Keratinocyte (primary cell): ENCODE measurements around the gene CMSS1. TPM values are rescaled to one million over a fixed set of nuclear protein-coding genes. Genes with fewer than 3 reads are reported as not detected.

Experiments used
- DNase-seq: peaks from one replicate; pipeline ENCODE4 v3.0.0-alpha.2; 2011; ENCODE audit warnings: low read depth, missing footprints, low spot score
- FAIRE-seq: peaks from 2 replicates; lab custom pipeline; 2011; peaks lifted over from hg19 to GRCh38; lab: Jason Lieb, UNC
- H2AFZ ChIP-seq: 2 replicates; pipeline ENCODE4 v1.6.0; 2012; ENCODE audit warnings: low read length, control low read depth, inconsistent platforms; ENCODE audit not compliant: control insufficient read depth
- H3K27ac ChIP-seq: 2 replicates; pipeline ENCODE4 v1.5.1; 2011; ENCODE audit warnings: low read length; ENCODE audit not compliant: control insufficient read depth, insufficient read depth
- H3K27me3 ChIP-seq: 3 replicates; pipeline ENCODE4 v1.6.0; 2011; ENCODE audit warnings: low read length; ENCODE audit not compliant: control insufficient read depth, insufficient read depth; ENCODE audit errors: extremely low read depth
- H3K36me3 ChIP-seq, 2 experiments: 2 replicates in 1 of 2; 3 replicates in 1 of 2; pipeline ENCODE4 v1.5.1; 2011; ENCODE audit warnings: low read length in 2 of 2, mild to moderate bottlenecking in 1 of 2; ENCODE audit not compliant: control insufficient read depth in 2 of 2, insufficient read depth in 2 of 2; ENCODE audit errors: extremely low read depth in 1 of 2
- H3K4me1 ChIP-seq: 3 replicates; pipeline ENCODE4 v1.5.1; 2011; ENCODE audit warnings: low read length; ENCODE audit not compliant: control insufficient read depth, insufficient read depth; ENCODE audit errors: extremely low read depth
- H3K4me2 ChIP-seq: 3 replicates; pipeline ENCODE4 v1.6.0; 2011; ENCODE audit warnings: low read depth, low read length; ENCODE audit not compliant: control insufficient read depth, insufficient read depth; ENCODE audit errors: extremely low read depth
- H3K4me3 ChIP-seq, 3 experiments: fragments of 200-600 bp in 1 of 3; sonication (generic) in 1 of 3; 2 replicates in 2 of 3; 3 replicates in 1 of 3; pipeline ENCODE4 v1.5.1; 2011 to 2016; ENCODE audit warnings: low read length in 3 of 3, mild to moderate bottlenecking in 3 of 3, control low read depth in 2 of 3, inconsistent platforms in 1 of 3, low read depth in 1 of 3, mixed read lengths in 1 of 3, mixed run types in 1 of 3, moderate library complexity in 1 of 3; ENCODE audit not compliant: control insufficient read depth in 2 of 3, insufficient read depth in 2 of 3; ENCODE audit errors: extremely low read depth in 1 of 3
- H3K79me2 ChIP-seq: 2 replicates; pipeline ENCODE4 v1.6.0; 2012; ENCODE audit warnings: low read length; ENCODE audit not compliant: control insufficient read depth, insufficient read depth
- H3K9ac ChIP-seq: 3 replicates; pipeline ENCODE4 v1.6.0; 2011; ENCODE audit warnings: low read length; ENCODE audit not compliant: control insufficient read depth, insufficient read depth; ENCODE audit errors: extremely low read depth
- H3K9me1 ChIP-seq: 3 replicates; pipeline ENCODE4 v1.6.0; 2011; ENCODE audit warnings: low read length; ENCODE audit not compliant: control insufficient read depth, insufficient read depth; ENCODE audit errors: extremely low read depth
- H3K9me3 ChIP-seq: 2 replicates; pipeline ENCODE4 v1.5.1; 2012; ENCODE audit warnings: low read depth, low read length; ENCODE audit not compliant: control insufficient read depth
- H4K20me1 ChIP-seq: 3 replicates; pipeline ENCODE4 v1.6.0; 2011; ENCODE audit warnings: low read length; ENCODE audit not compliant: control insufficient read depth, insufficient read depth; ENCODE audit errors: extremely low read depth
- EZH2 ChIP-seq: IDR thresholded peaks from one replicate; pipeline ENCODE4 v1.6.1; 2012; ENCODE audit warnings: inconsistent platforms, mild to moderate bottlenecking, low read length, moderate library complexity
- dilution Hi-C: fragments of 300-500 bp; cut with MboI; formaldehyde crosslinking; loops from one replicate; pipeline ENCODE4 v1.7.0; 2020; ENCODE audit warnings: low sequenced_read_pairs; ENCODE audit not compliant: extremely low pct_ligation_motif_present
- polyA plus RNA-seq, 5 experiments: library from polyadenylated mRNA; depleted of rRNA in 3 of 5; stranded (reverse) in 3 of 5; stranded (forward) in 1 of 5; unstranded in 1 of 5; fragments of >200 nt; gene quantifications; 1 replicate in 1 of 5; 2 replicates in 3 of 5; 3 replicates in 1 of 5; pipeline versions ENCODE4 v1.2.1 to v1.2.3, GENCODE V29; 2011 to 2012; ENCODE audit warnings: missing spikeins in 2 of 5, low read depth in 1 of 5, low replicate concordance in 1 of 5
- TF ChIP-seq, protein P1 (sequence below), 3 experiments: IDR thresholded peaks in 1 of 3; conservative IDR thresholded peaks in 1 of 3; optimal IDR thresholded peaks in 1 of 3; 2 replicates in 2 of 3; 3 replicates in 1 of 3; pipeline versions ENCODE3 to v1.5.1; 2011; ENCODE audit warnings: low read length in 3 of 3, mild to moderate bottlenecking in 3 of 3, moderate library complexity in 2 of 3, control low read depth in 1 of 3, inconsistent platforms in 1 of 3; ENCODE audit not compliant: insufficient read depth in 2 of 3; ENCODE audit errors: extremely low read depth in 1 of 3

Gene CMSS1
- polyA plus RNA-seq, 1 donor (not counting 4 experiments of a cell fraction or from before 2014, with no cell fraction given), result 37.2 TPM

DNA sequence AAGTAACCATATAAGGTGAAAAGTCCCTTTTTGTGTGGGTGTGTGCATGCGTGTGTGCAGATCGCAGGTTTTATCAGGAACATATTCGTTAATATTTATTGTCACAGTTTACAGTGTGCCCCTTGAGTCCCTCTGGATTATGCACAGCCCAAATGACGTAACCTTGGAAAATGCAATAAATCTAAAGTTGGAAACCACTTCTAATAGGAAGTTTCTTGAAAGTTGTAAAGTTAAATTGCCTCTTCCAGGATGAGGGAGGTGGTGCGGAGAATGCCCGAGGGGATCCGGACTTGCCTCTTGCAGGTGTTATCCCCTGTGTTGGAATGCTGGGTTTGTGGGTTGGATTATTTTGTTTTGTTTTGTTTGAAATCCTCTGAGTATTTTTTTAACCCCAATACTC lies 143.3 kb downstream of the CMSS1 start:
- H3K9me1 ChIP-seq, result no peaks in the 10 kb centered on the region
- no peak for TF ChIP-seq EZH2
- TF ChIP-seq, protein P1, sequence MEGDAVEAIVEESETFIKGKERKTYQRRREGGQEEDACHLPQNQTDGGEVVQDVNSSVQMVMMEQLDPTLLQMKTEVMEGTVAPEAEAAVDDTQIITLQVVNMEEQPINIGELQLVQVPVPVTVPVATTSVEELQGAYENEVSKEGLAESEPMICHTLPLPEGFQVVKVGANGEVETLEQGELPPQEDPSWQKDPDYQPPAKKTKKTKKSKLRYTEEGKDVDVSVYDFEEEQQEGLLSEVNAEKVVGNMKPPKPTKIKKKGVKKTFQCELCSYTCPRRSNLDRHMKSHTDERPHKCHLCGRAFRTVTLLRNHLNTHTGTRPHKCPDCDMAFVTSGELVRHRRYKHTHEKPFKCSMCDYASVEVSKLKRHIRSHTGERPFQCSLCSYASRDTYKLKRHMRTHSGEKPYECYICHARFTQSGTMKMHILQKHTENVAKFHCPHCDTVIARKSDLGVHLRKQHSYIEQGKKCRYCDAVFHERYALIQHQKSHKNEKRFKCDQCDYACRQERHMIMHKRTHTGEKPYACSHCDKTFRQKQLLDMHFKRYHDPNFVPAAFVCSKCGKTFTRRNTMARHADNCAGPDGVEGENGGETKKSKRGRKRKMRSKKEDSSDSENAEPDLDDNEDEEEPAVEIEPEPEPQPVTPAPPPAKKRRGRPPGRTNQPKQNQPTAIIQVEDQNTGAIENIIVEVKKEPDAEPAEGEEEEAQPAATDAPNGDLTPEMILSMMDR (optimal IDR thresholded peaks at IDR 0.05 in 1 of 3, IDR thresholded peaks at IDR 0.05 in 1 of 3, conservative IDR thresholded peaks at IDR 0.05 in 1 of 3; ENCODE audit: extremely low read depth in 1 of 3, insufficient read depth in 2 of 3, low read length in 3 of 3), result no peak
- no peak overlapping the region for H3K4me3 ChIP-seq
- no peaks in the 10 kb centered on the region for H3K36me3 ChIP-seq
- DNase-seq (no peak), FAIRE-seq (no peak)
- H3K9me3 ChIP-seq, result no peaks in the 10 kb centered on the region
- H4K20me1 ChIP-seq, result no peaks in the 10 kb centered on the region
- dilution Hi-C loops, result no loop called here
- H3K79me2 ChIP-seq, result no peaks in the 10 kb centered on the region
- no peak overlapping the region for H2AFZ ChIP-seq
- H3K4me2 ChIP-seq, result no peak overlapping the region
- H3K27me3 ChIP-seq, result no peaks in the 10 kb centered on the region
- H3K27ac ChIP-seq, result no peak overlapping the region
- H3K9ac ChIP-seq, result no peak overlapping the region
- H3K4me1 ChIP-seq, result no peaks in the 10 kb centered on the region

DNA sequence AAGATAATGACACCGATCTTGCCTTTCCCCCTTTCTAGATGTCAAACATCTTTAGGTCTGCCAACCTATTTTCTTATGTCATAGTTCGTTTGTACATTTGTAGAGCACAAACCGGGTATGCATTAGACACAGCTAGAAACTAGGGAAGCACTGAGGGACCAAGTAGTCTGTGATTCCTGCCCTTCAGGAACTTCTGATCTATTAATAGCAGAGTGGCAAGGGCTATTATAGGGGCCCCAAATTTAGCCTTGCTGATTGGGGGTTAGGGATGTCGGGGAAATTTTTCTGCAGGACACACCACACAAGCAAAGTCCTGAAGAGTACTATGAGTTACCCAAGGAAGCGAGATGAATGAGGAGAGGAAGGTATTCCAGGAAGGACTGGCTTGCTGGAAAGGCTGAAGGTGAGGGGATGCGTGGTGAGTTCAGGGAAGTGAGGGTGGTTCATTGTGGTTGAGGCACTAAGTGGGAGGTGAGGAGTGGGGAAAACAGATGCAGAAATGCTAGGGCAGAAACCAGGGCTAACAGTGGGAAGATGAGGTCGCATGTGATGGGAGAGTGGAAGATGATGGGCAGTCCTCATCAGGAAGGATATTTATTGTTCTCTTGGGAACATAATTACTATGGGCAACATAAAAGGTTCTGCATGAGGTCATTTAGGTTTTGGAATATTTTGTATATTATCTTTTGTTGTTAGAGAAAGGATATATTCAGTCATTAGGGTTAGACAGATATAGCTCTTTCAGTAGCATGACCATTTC lies 144.3 kb downstream of the CMSS1 start:
- no peaks in the 10 kb centered on the region for H3K9me3 ChIP-seq
- H3K27ac ChIP-seq, result no peak overlapping the region
- no peak for TF ChIP-seq EZH2
- TF ChIP-seq, protein P1 (optimal IDR thresholded peaks at IDR 0.05 in 1 of 3, IDR thresholded peaks at IDR 0.05 in 1 of 3, conservative IDR thresholded peaks at IDR 0.05 in 1 of 3; ENCODE audit: extremely low read depth in 1 of 3, insufficient read depth in 2 of 3, low read length in 3 of 3), result no peak
- H3K9ac ChIP-seq, result no peak overlapping the region
- dilution Hi-C loops, result no loop called here
- H4K20me1 ChIP-seq, result no peaks in the 10 kb centered on the region
- H3K4me3 ChIP-seq, result no peak overlapping the region
- no peak for FAIRE-seq
- no peaks in the 10 kb centered on the region for H3K36me3 ChIP-seq
- H3K79me2 ChIP-seq, result no peaks in the 10 kb centered on the region
- no peak overlapping the region for H3K4me2 ChIP-seq
- H3K27me3 ChIP-seq, result no peaks in the 10 kb centered on the region
- DNase-seq, result no peak
- no peaks in the 10 kb centered on the region for H3K9me1 ChIP-seq
- H3K4me1 ChIP-seq, result peaks cover under 1% of the 10 kb centered on the region
- H2AFZ ChIP-seq, result no peak overlapping the region
